HL-60/S4 (cell line): ENCODE measurements around the gene DNAH2.

ENCODE experiments used
- in situ Hi-C: fragments of 300-500 bp; cut with MboI; formaldehyde crosslinking; loops from 2 replicates; pipeline ENCODE4 v1.14.3; 2022; ENCODE audit warnings: low sequenced_read_pairs

The DNAH2 gene

GRCh38 chr17:7837408-7838088, 120.0 kb downstream of the DNAH2 start:
- in situ Hi-C loops, result no loop called here

GRCh38 chr17:7838090-7839075, 120.8 kb downstream of the DNAH2 start:
- in situ Hi-C loops, result no loop called here

GRCh38 chr17:7839190-7839875, 121.8 kb downstream of the DNAH2 start:
- in situ Hi-C loops, result no loop called here

GRCh38 chr17:7839876-7840261, 122.3 kb downstream of the DNAH2 start:
- in situ Hi-C loops, result no loop called here

- in situ Hi-C loops, result no loop called here
Measured at GRCh38 chr17:7840441-7840840, 122.9 kb downstream of the DNAH2 start.

- in situ Hi-C loops, result no loop called here
Measured at GRCh38 chr17:7840875-7841274, 123.3 kb downstream of the DNAH2 start.

GRCh38 chr17:7841396-7841914, 123.9 kb downstream of the DNAH2 start:
- in situ Hi-C loops, result no loop called here

GRCh38 chr17:7841915-7842379, 124.4 kb downstream of the DNAH2 start:
- in situ Hi-C loops, result no loop called here

- in situ Hi-C loops, result no loop called here
Measured at GRCh38 chr17:7842380-7843256, 125.1 kb downstream of the DNAH2 start.

GRCh38 chr17:7843257-7843535, 125.7 kb downstream of the DNAH2 start:
- in situ Hi-C loops, result no loop called here

GRCh38 chr17:7843536-7844291, 126.2 kb downstream of the DNAH2 start:
- in situ Hi-C loops, result no loop called here

GRCh38 chr17:7844292-7845154, 127.0 kb downstream of the DNAH2 start:
- in situ Hi-C loops, result no loop called here

GRCh38 chr17:7845359-7846062, 128.0 kb downstream of the DNAH2 start:
- in situ Hi-C loops, result no loop called here

GRCh38 chr17:7846063-7846735, 128.7 kb downstream of the DNAH2 start:
- in situ Hi-C loops, result no loop called here

- in situ Hi-C loops, result no loop called here
Measured at GRCh38 chr17:7846765-7847661, 129.5 kb downstream of the DNAH2 start.

- in situ Hi-C loops, result no loop called here
Measured at GRCh38 chr17:7848131-7848579, 130.6 kb downstream of the DNAH2 start.
